AG04450 (cell line): ENCODE data around the gene MPHOSPH9. TPM values are rescaled to one million over a fixed set of nuclear protein-coding genes. Genes with fewer than 3 reads are reported as not detected.

ENCODE experiments used
- CTCF ChIA-PET: fragments of 300-600, 350-600 bp; formaldehyde crosslinking; extraction: SDS; loops from one replicate; lab custom pipeline; 2022; ENCODE audit warnings: antibody characterized with exemption, inconsistent platforms; lab: Charles Lee
- POLR2A ChIA-PET: fragments of 350-600 bp; formaldehyde crosslinking; extraction: SDS; loops from one replicate; lab custom pipeline; 2021; ENCODE audit warnings: antibody characterized with exemption, inconsistent platforms; lab: Yijun Ruan, JAX
- DNase-seq: peaks from one replicate; pipeline ENCODE4 v3.0.0-alpha.2; 2011; ENCODE audit warnings: low read depth, low spot score
- H3K27ac ChIP-seq: one replicate; pipeline ENCODE4 v1.5.1; 2012; ENCODE audit warnings: low read depth, low read length, control low read depth
- H3K27me3 ChIP-seq: one replicate; pipeline ENCODE4 v1.6.0; 2012; ENCODE audit warnings: low read length; ENCODE audit not compliant: control insufficient read depth, insufficient read depth
- H3K4me3 ChIP-seq: 2 replicates; pipeline ENCODE4 v1.5.1; 2011; ENCODE audit warnings: mild to moderate bottlenecking, low read depth, low read length, control low read depth
- H3K9me3 ChIP-seq: 2 replicates; pipeline ENCODE4 v1.5.1; 2012; ENCODE audit warnings: low read length; ENCODE audit not compliant: control insufficient read depth, insufficient read depth
- CTCF ChIP-seq: IDR thresholded peaks from 2 replicates; pipeline ENCODE4 v1.5.1; 2011; ENCODE audit warnings: low read depth, low read length, control low read depth, inconsistent platforms
- polyA plus RNA-seq: library from polyadenylated mRNA; depleted of rRNA; stranded (reverse); fragments of >200 nt; gene quantifications from 2 replicates; pipeline ENCODE4 v1.2.3, GENCODE V29; 2011

Gene MPHOSPH9
- polyA plus RNA-seq, 1 experiment, result 20.3 TPM

GRCh38 chr12:123261196-123261595 lies 28.3 kb upstream of the MPHOSPH9 start:
- DNase-seq, result no peak
- ChIA-PET CTCF (interaction anchor here (1.0 kb wide), 1 partner anchor 217 kb away, joined by 3 read pairs; no protein-coding TSS in a partner anchor), POLR2A (no interaction called here)

GRCh38 chr12:123260081-123260480 lies 27.1 kb upstream of the MPHOSPH9 start:
- TF ChIP-seq CTCF, result no peak
- ChIA-PET CTCF (interaction anchor here (1.0 kb wide), 1 partner anchor 22 kb away, joined by 5 read pairs; no protein-coding TSS in a partner anchor), POLR2A (no interaction called here)
- H3K27ac ChIP-seq, result no peak overlapping the region
- H3K27me3 ChIP-seq, result no peaks in the 10 kb centered on the region
- no peak for DNase-seq
- H3K4me3 ChIP-seq, result no peak overlapping the region
- H3K9me3 ChIP-seq, result no peaks in the 10 kb centered on the region

More at GRCh38 chr12:123261196-123261595, 28.3 kb upstream of the MPHOSPH9 start:
- no peak for TF ChIP-seq CTCF
- H3K9me3 ChIP-seq, result no peaks in the 10 kb centered on the region
- H3K27ac ChIP-seq, result no peak overlapping the region
- H3K4me3 ChIP-seq, result no peak overlapping the region
- H3K27me3 ChIP-seq, result no peaks in the 10 kb centered on the region

GRCh38 chr12:123258593-123258992 lies 25.7 kb upstream of the MPHOSPH9 start:
- POLR2A ChIA-PET, result interaction anchor here (0.5 to 1.6 kb wide), 4 partner anchors 10 to 319 kb away, joined by 3 to 8 read pairs (median 6); no protein-coding TSS in a partner anchor
- CTCF ChIA-PET, result interaction anchor here (1.0 kb wide), 1 partner anchor 12 kb away, joined by 4 read pairs; no protein-coding TSS in a partner anchor
- Histone ChIP-seq H3K27ac (no peak overlapping the region), H3K27me3 (no peaks in the 10 kb centered on the region), H3K4me3 (no peak overlapping the region), H3K9me3 (no peaks in the 10 kb centered on the region)
- no peak for DNase-seq
- TF ChIP-seq CTCF, result no peak

GRCh38 chr12:123254853-123255446 lies 22.0 kb upstream of the MPHOSPH9 start:
- no peak overlapping the region for H3K4me3 ChIP-seq
- CTCF ChIA-PET, result interaction anchor here (0.9 kb wide), 1 partner anchor 16 kb away, joined by 3 read pairs; no protein-coding TSS in a partner anchor
- H3K9me3 ChIP-seq, result no peaks in the 10 kb centered on the region
- H3K27ac ChIP-seq, result no peak overlapping the region
- H3K27me3 ChIP-seq, result no peaks in the 10 kb centered on the region
- no peak for TF ChIP-seq CTCF
- no peak for DNase-seq
- POLR2A ChIA-PET, result no interaction called here
